Stimulated activated CD4-positive, alpha-beta T cell treated with anti-CD3 and anti-CD28 coated beads, TNF-alpha, amount 100 ng/mL, for 1 hour (primary cell): Measurements from ENCODE around the gene MRNIP.
"Not testable (repeated sequence)": the region's sequence is repeated elsewhere in the genome, so short reads cannot be mapped to it uniquely, and the experiment has no call there.

Experiments used
- DNase-seq, 3 donors: peaks; one replicate each; pipeline ENCODE4 v3.0.0-alpha.2; 2020; ENCODE audit warnings: low read depth in 3 of 3, low spot score in 1 of 3

MRNIP gene

DNA sequence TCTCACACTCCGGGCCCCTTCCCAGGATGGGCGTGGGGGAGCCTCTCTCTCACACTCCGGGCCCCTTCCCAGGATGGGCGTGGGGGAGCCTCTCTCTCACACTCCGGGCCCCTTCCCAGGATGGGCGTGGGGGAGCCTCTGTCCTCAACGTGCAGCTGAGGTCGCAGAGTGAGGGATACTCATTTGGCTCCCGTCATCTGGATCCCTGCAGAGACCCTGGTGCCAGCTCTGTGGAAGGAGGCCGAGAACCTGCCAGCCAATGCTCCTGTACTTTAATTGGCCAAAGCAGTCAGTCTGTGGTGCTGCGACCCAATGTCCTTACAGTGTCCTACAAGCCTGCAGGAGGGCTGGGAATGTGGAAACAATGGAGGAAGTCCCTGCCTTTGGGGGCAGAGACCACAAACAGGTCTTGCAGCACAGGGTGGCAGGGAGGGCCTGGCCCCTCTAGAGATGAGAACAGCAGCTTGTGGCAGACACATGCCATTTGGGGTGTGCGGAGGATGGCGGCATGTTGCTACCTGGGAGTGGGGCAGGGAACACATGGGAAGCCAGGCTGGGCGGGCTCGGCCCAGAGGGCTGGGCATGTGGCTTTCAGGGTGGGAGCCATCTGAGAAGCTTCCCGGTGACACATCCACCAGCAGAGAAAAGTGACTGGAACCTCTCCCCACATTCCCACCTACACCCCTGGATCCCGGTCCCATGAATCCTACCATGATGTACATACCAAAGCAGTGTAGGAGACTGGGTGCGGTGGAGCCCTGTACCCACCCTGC lies 13.6 kb upstream of the MRNIP start:
- DNase-seq = no peak

DNA sequence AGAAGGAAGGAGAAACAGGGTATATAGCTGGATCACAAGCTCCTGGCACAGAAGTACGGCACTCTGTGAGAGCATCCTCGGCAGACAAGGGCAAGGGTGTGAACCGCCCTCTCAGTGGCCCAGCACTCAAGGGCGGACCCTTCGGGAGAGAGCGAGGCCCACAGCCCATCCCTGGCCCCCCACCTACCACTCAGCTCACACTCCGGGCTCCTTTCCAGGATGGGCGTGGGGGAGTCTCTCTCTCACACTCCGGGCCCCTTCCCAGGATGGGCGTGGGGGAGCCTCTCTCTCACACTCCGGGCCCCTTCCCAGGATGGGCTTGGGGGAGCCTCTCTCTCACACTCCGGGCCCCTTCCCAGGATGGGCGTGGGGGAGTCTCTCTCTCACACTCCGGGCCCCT lies 12.9 kb upstream of the MRNIP start:
- DNase-seq = not testable (repeated sequence)

DNA sequence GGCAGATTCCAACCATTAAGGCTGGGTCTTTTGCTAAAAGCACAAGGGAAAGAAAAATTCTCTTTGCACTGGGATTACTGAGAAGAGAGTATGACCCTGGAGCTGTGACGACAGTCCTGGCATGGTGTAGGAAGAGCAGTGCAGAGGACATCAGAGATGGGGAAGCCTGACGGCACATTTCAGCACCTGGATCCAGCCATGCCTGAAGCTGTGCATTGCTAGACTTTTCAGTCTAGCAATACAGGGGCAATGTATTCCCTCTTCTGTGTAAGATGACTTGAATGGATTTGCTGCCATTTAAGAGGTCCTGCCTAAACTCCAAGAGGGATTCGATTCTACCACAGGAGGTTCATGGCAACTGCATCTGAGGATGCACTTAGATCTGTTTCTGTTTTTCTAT lies 12.3 kb upstream of the MRNIP start:
- DNase-seq = no peak

DNA sequence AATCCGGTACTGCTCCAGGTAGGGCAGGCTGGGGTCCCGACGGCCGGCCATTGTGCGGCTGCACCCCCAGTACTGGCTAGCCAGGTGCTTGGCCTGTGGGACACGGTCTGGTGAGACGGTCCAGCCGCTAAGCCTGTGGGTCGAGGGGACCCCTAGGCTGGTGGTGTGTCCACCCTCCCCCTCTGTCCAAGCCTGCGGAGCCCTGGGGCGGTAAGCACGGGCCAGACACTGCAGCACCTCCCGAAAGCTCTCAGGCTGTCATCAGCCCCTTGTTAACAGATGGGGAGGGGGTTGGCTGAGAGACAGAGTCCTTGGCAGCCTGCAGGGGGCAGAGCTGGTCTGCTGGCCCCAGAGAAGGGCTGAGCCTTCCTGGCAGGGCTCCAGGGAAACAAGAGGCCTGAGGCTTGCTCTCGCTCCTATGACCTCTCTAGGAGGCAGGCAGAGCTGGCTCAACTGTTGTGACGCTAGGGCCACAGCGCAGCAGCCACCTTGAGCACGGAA lies 11.8 kb upstream of the MRNIP start:
- no peak for DNase-seq

DNA sequence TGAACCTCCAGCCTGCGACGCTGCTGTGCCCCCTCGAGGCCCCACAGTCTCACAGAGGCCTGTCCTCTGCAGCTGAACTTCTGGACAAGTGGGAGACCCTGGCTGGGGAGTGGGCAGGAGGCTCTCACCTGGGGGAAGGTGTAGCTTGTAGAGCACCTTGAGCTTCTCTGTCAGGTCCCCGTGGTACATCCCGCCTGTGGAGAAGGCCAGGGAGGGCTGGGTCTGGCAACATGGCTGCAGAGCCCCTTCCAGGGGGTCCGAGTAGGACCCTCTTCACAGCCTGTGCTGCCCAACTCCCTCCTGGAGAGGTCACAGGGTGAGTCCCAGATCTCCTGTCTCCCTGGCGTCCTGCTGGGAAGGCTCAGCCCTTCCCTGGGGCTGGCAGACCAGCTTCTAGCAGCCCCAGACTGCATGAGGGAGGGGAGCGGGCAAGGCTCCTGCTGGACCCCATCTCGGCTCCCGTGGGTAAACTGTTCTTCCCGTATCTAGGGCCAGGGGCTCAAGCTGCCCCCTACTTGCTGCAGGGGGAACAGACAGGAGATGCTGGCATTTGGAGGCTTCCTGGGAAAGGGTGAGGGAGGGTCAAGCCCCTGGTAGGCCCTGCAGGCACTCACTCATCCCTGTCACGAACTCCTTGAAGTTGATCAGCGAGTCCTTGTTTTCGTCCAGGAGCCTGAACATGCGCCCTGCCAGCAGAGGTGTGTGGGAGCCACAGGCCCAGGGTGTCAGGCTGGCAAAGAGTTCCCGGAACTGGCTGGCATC lies 11.2 kb upstream of the MRNIP start:
- no peak for DNase-seq

DNA sequence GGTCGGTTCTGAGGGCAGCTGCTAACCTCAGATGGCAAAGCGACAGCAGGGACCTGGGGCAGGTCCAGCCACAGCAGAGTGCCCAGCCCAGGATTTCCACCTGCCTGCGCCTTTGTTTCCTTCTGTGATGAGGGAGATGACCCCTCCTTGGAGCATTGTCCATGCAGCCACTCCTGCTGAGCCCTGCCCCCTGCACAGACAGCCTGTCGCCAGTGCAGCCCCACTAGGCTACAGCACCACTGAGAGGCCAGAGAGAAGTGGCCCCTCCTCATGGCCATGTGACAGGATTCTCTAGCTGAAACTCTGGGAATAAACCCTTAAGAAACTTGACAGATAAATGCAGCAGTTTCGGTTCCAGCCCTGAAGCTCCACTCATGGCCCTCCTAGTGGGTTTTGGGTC lies 10.5 kb upstream of the MRNIP start:
- no peak for DNase-seq

DNA sequence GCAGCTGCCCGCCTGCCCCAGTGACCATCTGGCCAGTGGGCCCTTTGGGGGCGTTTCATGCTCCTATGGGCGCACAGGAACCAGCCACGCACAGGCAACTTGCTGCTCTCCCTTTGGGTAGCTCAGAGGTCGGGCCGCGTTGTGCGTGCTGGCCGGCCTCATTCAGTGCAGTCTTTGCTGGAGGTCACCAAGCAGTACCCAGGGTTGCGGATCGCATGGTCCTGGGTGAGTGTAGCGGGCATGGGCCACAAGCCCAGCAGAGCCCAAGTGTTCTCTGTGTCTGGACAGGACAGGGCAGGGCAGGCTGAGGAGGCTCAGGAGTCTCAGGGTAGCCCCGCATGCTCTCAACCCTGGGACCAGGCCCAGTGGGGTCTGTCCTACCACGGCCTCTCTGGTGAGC lies 9.9 kb upstream of the MRNIP start:
- no peak for DNase-seq

DNA sequence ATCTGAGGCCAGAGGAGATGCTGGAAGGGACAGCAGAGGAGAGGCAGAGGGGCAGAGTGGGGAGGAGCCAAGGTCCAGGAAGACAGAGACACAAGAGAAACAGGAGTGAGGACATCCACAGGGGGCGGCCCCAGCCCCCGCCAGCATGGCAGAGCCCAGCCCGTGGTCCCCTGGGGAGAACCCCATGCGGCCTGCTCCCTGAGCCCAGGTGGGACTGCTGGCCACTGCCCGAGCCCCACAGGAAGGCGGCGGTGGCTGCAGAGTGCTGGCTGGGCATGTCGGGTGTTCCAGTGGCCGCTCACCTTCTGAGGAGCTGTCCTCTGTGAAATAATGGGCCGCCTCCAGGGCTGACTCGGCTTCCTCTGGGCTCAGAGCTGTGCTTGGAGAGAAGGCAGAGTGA lies 8.9 kb upstream of the MRNIP start:
- DNase-seq = no peak

DNA sequence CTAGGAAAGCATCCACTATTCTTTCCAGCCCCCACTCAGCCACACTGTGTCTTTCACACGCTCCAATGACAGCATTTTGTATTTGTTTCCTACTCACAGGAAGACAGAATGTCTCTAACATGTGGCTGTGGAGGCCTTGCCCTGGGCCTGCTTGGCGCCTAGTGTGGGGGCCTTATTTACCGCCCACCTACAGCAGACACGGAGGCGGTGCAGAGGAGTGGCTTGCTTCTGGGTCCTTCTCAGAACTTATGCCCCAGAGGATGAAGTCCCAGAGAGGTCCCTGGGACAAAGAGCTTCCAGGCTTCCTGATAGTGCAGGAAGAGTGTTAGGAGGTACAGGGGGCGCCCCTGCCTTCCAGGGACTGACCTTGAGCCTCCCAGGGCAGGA lies 8.5 kb upstream of the MRNIP start:
- DNase-seq = no peak

DNA sequence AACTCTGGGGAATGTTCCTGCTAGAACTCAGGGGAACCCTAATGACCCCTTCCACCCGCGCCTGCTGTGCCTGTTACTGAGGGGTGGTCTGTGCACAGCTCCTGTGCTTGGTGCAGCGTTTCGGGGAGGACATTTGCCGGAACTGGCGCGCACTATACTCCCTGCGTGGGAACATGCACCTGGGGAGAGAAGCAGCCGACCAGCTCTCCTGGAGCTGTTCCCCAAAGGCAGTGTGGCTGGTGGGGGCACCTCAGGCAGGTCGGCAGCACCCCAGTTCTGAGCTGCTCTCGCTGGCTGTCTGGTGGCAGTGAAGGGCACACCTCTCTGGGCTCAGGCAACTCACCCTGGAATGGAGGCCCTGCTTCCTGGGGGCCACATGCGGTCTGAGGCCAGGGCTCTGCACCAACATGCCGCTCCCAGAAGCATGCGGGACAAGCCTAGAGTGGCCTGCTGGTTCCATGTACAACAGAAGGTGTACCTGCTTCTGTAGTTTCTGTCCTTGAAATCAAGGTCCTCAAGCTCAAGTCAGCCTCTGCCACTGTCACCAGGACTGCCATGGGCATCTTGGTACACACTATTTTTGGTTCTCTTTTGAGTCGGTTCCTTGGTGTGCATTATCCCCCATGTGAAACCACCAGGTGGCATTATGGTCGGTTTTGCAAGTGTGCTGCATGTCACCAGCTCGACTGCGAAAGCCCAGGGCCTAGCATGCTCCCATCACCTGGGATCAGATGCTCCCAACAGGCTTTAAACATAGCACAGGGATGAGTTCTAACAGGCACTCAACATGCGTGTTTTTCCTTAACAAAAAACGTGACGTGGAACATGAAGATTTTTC lies 7.8 kb upstream of the MRNIP start:
- DNase-seq = no peak

DNA sequence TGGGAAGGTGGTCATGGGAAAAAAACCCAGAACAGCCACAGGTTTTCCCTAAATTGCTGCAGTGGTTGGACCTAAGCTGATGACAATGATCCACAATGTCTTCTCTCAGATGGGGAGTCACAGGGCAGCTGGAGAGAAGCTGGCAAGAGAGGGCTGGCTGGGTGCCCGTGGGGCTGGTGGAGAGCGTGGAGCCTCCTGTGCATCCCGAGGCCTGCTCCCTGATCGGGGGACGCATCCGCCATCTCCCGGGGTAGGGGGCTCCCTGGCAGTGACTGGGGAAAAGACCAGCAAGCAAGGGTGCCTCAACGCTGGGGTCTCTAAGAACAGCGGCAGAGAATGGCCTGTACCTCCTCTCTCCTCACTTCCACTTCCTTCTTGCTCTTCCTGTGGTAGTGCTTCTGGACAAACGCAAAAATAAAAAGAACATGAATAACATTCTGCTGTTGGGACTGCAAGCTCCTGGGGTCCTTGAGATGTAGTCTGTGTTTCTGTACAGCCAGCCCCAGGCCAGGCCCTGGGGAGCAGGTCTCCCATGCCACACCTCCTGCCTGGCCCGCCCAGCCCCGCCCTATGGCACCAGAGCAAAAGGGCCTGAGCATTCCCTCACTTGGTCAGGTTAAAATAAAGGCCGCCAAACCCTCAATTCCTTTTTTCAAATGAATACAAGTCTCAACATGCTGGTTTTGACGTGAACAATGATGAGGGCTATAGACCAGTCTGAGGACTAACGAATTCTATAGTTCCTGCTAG lies 7.0 kb upstream of the MRNIP start:
- no peak for DNase-seq

DNA sequence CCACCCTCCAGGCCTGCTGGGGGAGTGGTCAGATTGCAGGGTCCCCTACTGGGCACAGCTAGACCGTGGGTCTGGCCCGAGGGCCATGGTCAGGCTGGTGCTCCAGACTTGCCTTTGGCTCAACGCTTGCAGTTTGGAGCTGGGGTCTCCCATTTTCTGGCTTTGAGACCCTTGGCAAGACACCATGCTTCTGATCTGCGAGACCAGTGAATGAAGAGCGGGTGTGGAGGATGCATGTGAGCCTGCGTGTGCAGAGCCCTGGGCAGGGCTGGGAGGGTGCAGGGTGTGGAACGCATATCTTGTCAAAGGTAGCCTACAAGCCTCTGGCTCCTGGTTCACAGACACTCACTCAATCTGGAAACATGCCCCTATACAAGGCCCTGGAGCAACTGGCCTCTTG lies 6.1 kb upstream of the MRNIP start:
- no peak for DNase-seq

DNA sequence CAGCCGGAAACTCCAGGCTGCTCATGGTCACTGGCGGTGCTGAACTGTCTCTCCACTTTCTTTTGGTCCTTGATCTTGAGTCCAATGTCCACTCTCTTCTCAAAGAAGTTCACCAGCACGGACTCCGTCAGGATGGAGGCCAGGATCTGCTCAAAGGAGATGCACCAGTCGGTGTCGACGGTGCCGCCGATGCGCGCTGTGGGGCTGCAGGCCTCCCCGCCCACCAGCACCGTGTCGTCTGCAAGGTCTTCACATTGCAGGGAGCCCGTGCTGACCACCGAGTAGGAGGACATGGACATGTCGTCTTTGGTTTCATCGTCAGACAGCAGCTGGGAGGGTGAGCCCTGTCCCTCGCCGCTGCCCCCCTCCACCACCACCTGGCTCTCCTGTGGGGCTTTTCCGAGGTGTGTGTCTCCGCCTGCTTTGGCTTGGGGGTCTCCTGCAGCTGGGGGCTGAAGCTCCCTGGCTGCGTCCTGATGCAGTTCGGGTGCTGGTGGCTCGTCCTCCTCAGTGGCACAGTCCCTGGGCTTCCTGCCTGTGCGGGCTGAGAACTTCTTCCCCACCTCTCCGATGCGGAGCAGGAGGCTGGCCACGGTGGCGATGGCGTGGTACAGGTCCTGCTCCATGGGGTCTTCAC lies 5.0 kb upstream of the MRNIP start:
- no peak for DNase-seq

DNA sequence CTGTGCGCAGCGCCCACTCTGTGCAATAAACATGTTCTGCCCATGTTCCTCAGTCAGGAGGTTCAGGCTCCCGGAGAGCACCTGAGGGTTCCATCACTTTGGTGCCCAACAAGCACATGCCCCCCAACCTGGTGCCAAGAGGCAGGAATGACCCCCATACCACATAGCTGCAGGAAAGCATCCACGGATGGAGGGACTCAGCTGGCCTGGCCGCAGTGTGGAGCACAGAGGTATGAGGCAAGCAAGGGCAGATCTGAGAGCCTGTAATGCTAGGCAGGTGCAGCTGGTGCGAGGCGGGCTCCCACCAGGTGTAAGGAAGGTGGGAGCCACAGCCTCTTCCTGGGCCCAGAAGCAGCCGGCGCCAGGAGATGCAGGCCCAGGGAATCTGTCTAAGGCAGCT lies 4.3 kb upstream of the MRNIP start:
- DNase-seq = no peak

DNA sequence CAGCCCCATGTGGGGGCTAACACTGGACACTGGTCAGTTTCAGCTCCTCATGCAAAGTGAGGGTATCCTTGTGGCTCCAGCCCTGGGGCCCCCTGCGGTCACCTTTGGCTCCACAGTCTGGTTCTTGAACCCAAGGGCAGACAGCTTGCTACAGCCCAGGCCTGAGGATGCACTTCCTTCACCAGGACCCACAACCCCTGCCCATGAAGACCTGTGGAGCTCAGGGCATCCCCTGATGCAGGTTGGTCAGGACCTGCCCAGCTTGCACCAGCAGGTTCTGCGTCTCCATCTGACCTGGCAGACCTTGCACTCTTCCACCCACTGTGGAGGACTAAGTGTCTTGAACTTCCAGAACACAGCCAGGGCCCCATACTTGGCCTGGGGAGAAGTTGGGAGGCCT lies 3.7 kb upstream of the MRNIP start:
- no peak for DNase-seq

DNA sequence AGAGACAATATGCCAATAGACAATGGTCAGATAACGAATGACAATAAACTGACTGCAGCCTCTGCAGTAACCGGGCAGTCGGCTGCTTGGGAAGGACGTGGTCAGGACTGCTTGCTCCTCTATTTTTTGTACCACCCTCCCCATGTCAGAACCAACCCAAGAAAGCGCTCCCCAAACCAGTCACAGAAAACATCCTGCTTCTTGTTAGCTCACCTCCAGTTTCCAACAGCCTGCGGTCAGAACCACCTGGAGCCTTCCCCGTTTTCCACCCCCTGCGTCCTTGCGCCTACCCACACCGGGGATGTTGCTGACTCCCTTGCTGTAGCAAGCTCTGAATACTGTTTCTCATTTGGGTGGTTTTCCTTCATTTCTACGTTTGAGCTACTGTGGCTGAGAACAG lies 1.7 kb upstream of the MRNIP start:
- no peak for DNase-seq

DNA sequence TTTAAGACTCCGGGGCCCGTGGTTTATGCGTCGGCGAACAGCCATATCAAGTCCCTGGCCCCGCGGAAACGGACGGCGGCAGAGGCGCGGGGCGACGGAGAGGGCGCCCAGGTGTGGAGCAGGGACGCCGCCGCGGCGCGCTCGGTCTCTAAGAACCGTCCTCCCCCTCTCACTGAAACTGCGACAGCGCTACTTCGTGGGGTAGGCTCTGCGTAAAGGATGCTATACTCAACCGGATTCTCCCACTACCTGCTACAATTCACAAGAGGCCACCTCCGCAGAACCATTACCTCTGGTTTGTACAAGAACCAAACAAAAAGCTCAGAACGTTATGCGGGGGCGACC lies 404 bp downstream of the MRNIP start:
- peak in 1 of 3 donors; percentile 22 for DNase-seq

DNA sequence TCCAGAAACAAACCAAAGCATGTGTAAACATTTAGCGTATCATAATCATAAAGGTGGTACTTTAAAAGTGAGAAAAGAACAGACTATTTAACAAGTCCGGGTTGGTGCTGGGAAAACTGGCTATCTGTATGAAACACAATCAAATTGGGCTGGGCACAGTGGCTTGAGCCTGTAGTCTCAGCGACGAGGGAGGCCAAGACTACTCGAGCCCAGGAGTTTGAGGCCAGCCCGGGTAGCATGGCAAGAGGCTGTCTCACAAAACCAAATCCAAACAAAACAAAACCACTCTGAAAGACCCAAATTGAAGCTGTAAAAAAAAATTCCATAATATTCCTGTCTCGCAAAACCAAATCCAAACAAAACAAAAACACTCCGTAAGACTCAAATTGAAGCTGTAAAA lies 4.3 kb downstream of the MRNIP start:
- no peak for DNase-seq

DNA sequence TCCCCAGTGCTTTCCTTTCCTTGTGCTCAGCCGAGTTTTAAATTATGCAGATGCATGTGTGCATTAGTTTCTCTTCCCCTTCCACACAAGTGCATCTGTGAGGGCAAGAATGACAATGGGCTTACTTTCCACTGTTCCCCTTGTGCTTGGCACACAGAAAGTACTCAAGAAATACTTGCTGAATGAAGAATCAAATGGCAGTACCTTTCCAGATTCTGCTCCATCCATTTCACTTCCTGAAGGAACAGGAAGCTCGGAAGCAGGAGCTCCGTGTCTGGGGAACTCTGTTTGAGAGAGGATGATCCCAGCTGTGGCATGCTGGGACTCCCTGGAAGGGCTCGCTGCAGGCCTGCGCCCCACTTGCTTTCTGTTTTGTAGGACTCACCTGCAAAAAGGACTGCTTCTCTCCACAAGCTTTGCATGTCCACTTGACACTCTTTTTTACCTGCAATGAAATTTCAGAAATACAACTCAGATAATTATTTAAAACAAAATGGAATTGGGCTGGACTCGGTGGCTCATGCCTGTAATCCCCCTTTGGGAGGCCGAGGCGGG lies 5.5 kb downstream of the MRNIP start:
- no peak for DNase-seq

DNA sequence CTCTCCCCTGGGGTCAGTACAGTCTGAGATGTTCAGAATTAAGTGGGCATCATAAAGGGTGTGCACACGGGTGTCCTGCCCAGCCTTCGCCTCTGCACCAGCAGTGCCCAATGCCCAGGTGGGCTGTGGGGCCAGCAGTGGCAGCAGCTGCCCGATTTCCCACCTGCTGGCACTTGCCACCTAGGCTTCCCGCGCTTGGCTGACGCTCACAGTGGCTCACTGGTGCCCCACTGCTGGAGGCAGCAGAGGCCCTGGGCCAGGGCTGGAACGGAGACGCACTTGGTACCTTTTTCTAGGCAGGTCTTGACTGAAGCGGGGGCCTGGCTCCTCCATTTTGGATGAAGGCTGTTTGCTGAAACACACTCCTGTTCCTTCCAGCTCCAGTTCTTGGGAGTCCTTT lies 17.0 kb downstream of the MRNIP start:
- DNase-seq = no peak
